Cardiac fibroblast (primary cell): ENCODE results near the gene DUOXA1.

Experiments used
- DNase-seq, 2 donors: peaks; one replicate each; pipeline versions ENCODE4 v3.0.0 to v3.0.0-alpha.2; 2010; ENCODE audit warnings: low read depth in 2 of 2
- H3K4me3 ChIP-seq, 2 donors: replicated peaks in 1 of 2; 1 replicate in 1 of 2; 2 replicates in 1 of 2; pipeline ENCODE4 v1.5.1; 2011; ENCODE audit warnings: low read depth in 2 of 2, low read length in 2 of 2, mild to moderate bottlenecking in 2 of 2, moderate library complexity in 1 of 2
- CTCF ChIP-seq: IDR thresholded peaks from one replicate; pipeline ENCODE4 v1.5.1; 2011; ENCODE audit warnings: low read depth, mild to moderate bottlenecking, low read length, inconsistent platforms

Gene DUOXA1

GRCh38 chr15:45129651-45130129, at the start of gene DUOXA1, which contains the start of gene DUOX1:
TSS of gene DUOXA1 (minus strand) at chr15:45129879. CDS start at chr15:45123014, 6,865 bp downstream.
TSS of gene DUOX1 (plus strand) at chr15:45129994. CDS start at chr15:45131967, 1,973 bp downstream.
- DNase-seq = no peak
- TF ChIP-seq CTCF = no peak
- no peak within 1 kb of the TSS for H3K4me3 ChIP-seq

- H3K4me3 ChIP-seq = no peak overlapping the region
- peak; percentile 7 to 28 for DNase-seq
- TF ChIP-seq CTCF = no peak
These were observed 47.6 kb upstream of the DUOXA1 start for GRCh38 chr15:45177285-45177684.

GRCh38 chr15:45174577-45174976, 44.9 kb upstream of the DUOXA1 start:
- no peak for TF ChIP-seq CTCF
- no peak overlapping the region for H3K4me3 ChIP-seq
- no peak for DNase-seq

GRCh38 chr15:45174069-45174468, 44.4 kb upstream of the DUOXA1 start:
- no peak for TF ChIP-seq CTCF
- no peak for DNase-seq
- H3K4me3 ChIP-seq = no peak overlapping the region

GRCh38 chr15:45171912-45172311, 42.2 kb upstream of the DUOXA1 start:
- no peak for DNase-seq
- H3K4me3 ChIP-seq = no peak overlapping the region
- no peak for TF ChIP-seq CTCF

GRCh38 chr15:45169608-45170480, 40.2 kb upstream of the DUOXA1 start:
- H3K4me3 ChIP-seq = no peak overlapping the region
- no peak for DNase-seq
- TF ChIP-seq CTCF = no peak
